Neural cell (in vitro differentiated cells): ENCODE results near the gene KIF19.

Source experiments
- CTCF ChIP-seq: fragments of 450-650 bp; IDR thresholded peaks from 2 replicates; pipeline ENCODE4 v1.5.1; 2014; ENCODE audit warnings: antibody characterized with exemption, mild to moderate bottlenecking, moderate library complexity; ENCODE audit not compliant: poor library complexity, severe bottlenecking
- EZH2 ChIP-seq: fragments of 200-600, 300-800 bp; shearing (Covaris generic), sonication (generic); IDR thresholded peaks from 2 replicates; pipeline ENCODE4 v1.6.1; 2014; ENCODE audit warnings: antibody characterized with exemption, low read length, borderline replicate concordance, mild to moderate bottlenecking; ENCODE audit not compliant: insufficient read depth, poor library complexity, severe bottlenecking
- POLR2AphosphoS5 ChIP-seq: IDR thresholded peaks from 2 replicates; pipeline ENCODE4 v1.6.1; 2012

GRCh38 chr17:74295625-74296547 lies 30.1 kb upstream of the KIF19 start:
- TF ChIP-seq CTCF = no peak
- TF ChIP-seq POLR2AphosphoS5 = no peak
- TF ChIP-seq EZH2 = no peak
